Endodermal cell (in vitro differentiated cells): ENCODE measurements around the gene KRTAP10-3. TPM values are rescaled to one million over a fixed set of nuclear protein-coding genes. Genes with fewer than 3 reads are reported as not detected.

Source experiments
- DNase-seq: peaks from one replicate; pipeline ENCODE4 v3.0.0-alpha.2; 2017
- H3K27ac ChIP-seq: 2 replicates; pipeline ENCODE4 v1.5.1; 2013; ENCODE audit warnings: mild to moderate bottlenecking, low read depth, low read length, moderate library complexity
- H3K27me3 ChIP-seq: 2 replicates; pipeline ENCODE4 v1.6.1; 2013; ENCODE audit warnings: mild to moderate bottlenecking, low read length, moderate library complexity; ENCODE audit not compliant: insufficient read depth, control insufficient read depth, poor library complexity, severe bottlenecking
- H3K36me3 ChIP-seq: 2 replicates; pipeline ENCODE4 v1.7.0; 2013; ENCODE audit warnings: mild to moderate bottlenecking, low read length, moderate library complexity; ENCODE audit not compliant: control insufficient read depth, insufficient read depth
- H3K4me1 ChIP-seq: one replicate; pipeline ENCODE4 v1.7.0; 2013; ENCODE audit warnings: low read length; ENCODE audit not compliant: control insufficient read depth, insufficient read depth
- H3K4me3 ChIP-seq: 2 replicates; pipeline ENCODE4 v1.5.1; 2013; ENCODE audit warnings: mild to moderate bottlenecking, low read length, moderate library complexity
- H3K9ac ChIP-seq: 2 replicates; pipeline ENCODE4 v1.6.1; 2013; ENCODE audit warnings: mild to moderate bottlenecking, low read length, moderate library complexity; ENCODE audit not compliant: poor library complexity, severe bottlenecking; ENCODE audit errors: extremely low read depth
- H3K9me3 ChIP-seq: 2 replicates; pipeline ENCODE4 v1.6.1; 2013; ENCODE audit warnings: mild to moderate bottlenecking, low read length, moderate library complexity; ENCODE audit not compliant: control insufficient read depth
- H3K27ac Mint-ChIP-seq: 2 replicates; pipeline ENCODE4 v1.8.0; 2020; ENCODE audit warnings: mixed read lengths
- H3K27me3 Mint-ChIP-seq: 2 replicates; pipeline ENCODE4 v1.8.0; 2021; ENCODE audit warnings: mild to moderate bottlenecking, mixed read lengths; ENCODE audit not compliant: insufficient read depth
- H3K36me3 Mint-ChIP-seq: 2 replicates; pipeline ENCODE4 v1.8.0; 2020; ENCODE audit warnings: low read depth, mixed read lengths
- H3K4me1 Mint-ChIP-seq: 2 replicates; pipeline ENCODE4 v1.8.0; 2020; ENCODE audit warnings: mixed read lengths
- H3K4me3 Mint-ChIP-seq: 2 replicates; pipeline ENCODE4 v1.8.0; 2020; ENCODE audit warnings: mild to moderate bottlenecking, moderate library complexity, mixed read lengths
- H3K9me3 Mint-ChIP-seq: 2 replicates; pipeline ENCODE4 v1.8.0; 2020; ENCODE audit warnings: mild to moderate bottlenecking, mixed read lengths
- CTCF ChIP-seq: fragments of 200-600 bp; sonication (generic); conservative IDR thresholded peaks from 2 replicates; pipeline ENCODE4 v1.5.0; 2021; ENCODE audit warnings: antibody characterized with exemption, mild to moderate bottlenecking
- WGBS, 2 experiments: methylation state at CpG; one replicate each; pipeline versions ENCODE4 v1.1.5 to v1.1.7; 2013; ENCODE audit warnings: missing lambda C conversion rate in 2 of 2, mixed read lengths in 1 of 2; ENCODE audit not compliant: insufficient coverage in 1 of 2, insufficient read length in 1 of 2; 5-methylcytosine and 5-hydroxymethylcytosine counted together
- total RNA-seq, 2 donors: library from RNA; stranded (reverse); fragmentation: NEBNext Ultra II Directional in 1 of 2; extraction: Animal tissue kit (Norgen Biotek cat#: 25700) in 1 of 2; gene quantifications; 2 replicates in 1 of 2; 3 replicates in 1 of 2; pipeline ENCODE4 v1.2.1, GENCODE V29; 2021

Gene KRTAP10-3
- total RNA-seq, 2 donors from 2014 or later, result not detected

- Histone ChIP-seq H3K27me3 (no peaks in the 10 kb centered on the region), H3K9me3 (peaks cover under 1% of the 10 kb centered on the region), H3K27ac (no peak overlapping the region), H3K36me3 (no peaks in the 10 kb centered on the region), H3K9ac (no peak overlapping the region), H3K4me1 (no peaks in the 10 kb centered on the region), H3K4me3 (no peak overlapping the region)
- H3K4me1 Mint-ChIP-seq, result no peaks in the 10 kb centered on the region
- no peak for TF ChIP-seq CTCF
- no peaks in the 10 kb centered on the region for H3K36me3 Mint-ChIP-seq
- WGBS, 2 experiments, result 91 to 97% methylated on average over 18 to 23 of the region's 23 CpGs
- no peak overlapping the region for H3K27ac Mint-ChIP-seq
- H3K9me3 Mint-ChIP-seq, result no peaks in the 10 kb centered on the region
- no peaks in the 10 kb centered on the region for H3K27me3 Mint-ChIP-seq
- peak; percentile 39 for DNase-seq
- no peak overlapping the region for H3K4me3 Mint-ChIP-seq
These were observed 29.0 kb downstream of the KRTAP10-3 start for GRCh38 chr21:44529503-44530125.

- WGBS, 2 experiments, result 94 to 95% methylated on average over 12 to 15 of the region's 17 CpGs
- TF ChIP-seq CTCF, result no peak
These were observed 29.6 kb downstream of the KRTAP10-3 start for GRCh38 chr21:44529011-44529421.

GRCh38 chr21:44528634-44528995 lies 30.0 kb downstream of the KRTAP10-3 start:
- no peak for TF ChIP-seq CTCF

More at GRCh38 chr21:44529011-44529421, 29.6 kb downstream of the KRTAP10-3 start:
- no peak for DNase-seq
- Histone ChIP-seq H3K4me1 (no peaks in the 10 kb centered on the region), H3K36me3 (no peaks in the 10 kb centered on the region), H3K9ac (no peak overlapping the region), H3K9me3 (peaks cover 6% of the 10 kb centered on the region), H3K27ac (no peak overlapping the region), H3K4me3 (no peak overlapping the region), H3K27me3 (no peaks in the 10 kb centered on the region)
- Mint-ChIP-seq H3K27ac (no peak overlapping the region), H3K36me3 (no peaks in the 10 kb centered on the region), H3K27me3 (no peaks in the 10 kb centered on the region), H3K4me3 (no peak overlapping the region), H3K4me1 (no peaks in the 10 kb centered on the region), H3K9me3 (no peaks in the 10 kb centered on the region)

More at GRCh38 chr21:44528634-44528995, 30.0 kb downstream of the KRTAP10-3 start:
- Histone ChIP-seq H3K27me3 (no peaks in the 10 kb centered on the region), H3K9ac (no peak overlapping the region), H3K36me3 (no peaks in the 10 kb centered on the region), H3K9me3 (peaks cover 10% of the 10 kb centered on the region), H3K27ac (no peak overlapping the region), H3K4me3 (no peak overlapping the region), H3K4me1 (no peaks in the 10 kb centered on the region)
- Mint-ChIP-seq H3K27me3 (no peaks in the 10 kb centered on the region), H3K36me3 (no peaks in the 10 kb centered on the region), H3K27ac (no peak overlapping the region), H3K4me1 (no peaks in the 10 kb centered on the region), H3K9me3 (no peaks in the 10 kb centered on the region), H3K4me3 (no peak overlapping the region)
- 92 to 100% methylated on average over 7 to 10 of the region's 10 CpGs for WGBS, 2 experiments
- DNase-seq, result no peak
